ENCODE data around the gene ZNF296. TPM values are rescaled to one million over a fixed set of nuclear protein-coding genes. Genes with fewer than 3 reads are reported as not detected.

The ZNF296 gene
- polyA plus RNA-seq, 1 donor: 1.0 TPM

GRCh38 chr19:45079911-45080370 lies 3.7 kb upstream of the ZNF296 start:
- no peak for DNase-seq

- peak; percentile 72 for DNase-seq
Observed at GRCh38 chr19:45079063-45079910, 3.0 kb upstream of the ZNF296 start, which contains the start of gene GEMIN7. GEMIN7 (plus strand) TSS chr19:45079260; CDS start chr19:45090115, 10,855 bp downstream.

GRCh38 chr19:45078390-45079062 lies 2.2 kb upstream of the ZNF296 start:
- no peak for DNase-seq

- DNase-seq: no peak
Observed at GRCh38 chr19:45076851-45077730, 813 bp upstream of the ZNF296 start.

GRCh38 chr19:45075301-45076028 lies 813 bp downstream of the ZNF296 start:
- DNase-seq: peak; percentile 30

- DNase-seq: no peak
Observed at GRCh38 chr19:45074744-45075300, 1.5 kb downstream of the ZNF296 start.

GRCh38 chr19:45071969-45072790 lies 4.1 kb downstream of the ZNF296 start:
- DNase-seq: no peak

- DNase-seq: no peak
Observed at GRCh38 chr19:45071545-45071938, 4.7 kb downstream of the ZNF296 start.

GRCh38 chr19:45070861-45071544 lies 5.3 kb downstream of the ZNF296 start:
- DNase-seq: no peak

- no peak for DNase-seq
Observed at GRCh38 chr19:45070214-45070613, 6.1 kb downstream of the ZNF296 start.

- no peak for DNase-seq
Observed at GRCh38 chr19:45069056-45069455, 7.2 kb downstream of the ZNF296 start.

GRCh38 chr19:45068041-45068440 lies 8.2 kb downstream of the ZNF296 start:
- DNase-seq: no peak

GRCh38 chr19:45066921-45067661 lies 9.2 kb downstream of the ZNF296 start:
- no peak for DNase-seq

- DNase-seq: no peak
Observed at GRCh38 chr19:45063851-45064801, 12.2 kb downstream of the ZNF296 start.

- DNase-seq: no peak
Observed at GRCh38 chr19:45061965-45062364, 14.3 kb downstream of the ZNF296 start.

- peak; percentile 46 for DNase-seq
Observed at GRCh38 chr19:45059258-45059965, 16.9 kb downstream of the ZNF296 start.

GRCh38 chr19:45058622-45059159 lies 17.6 kb downstream of the ZNF296 start:
- DNase-seq: no peak
